ENCODE data around the gene CXCL10.

The CXCL10 gene

GRCh38 chr4:75989846-75990528, 33.3 kb downstream of the CXCL10 start:
- Histone ChIP-seq H3K4me1 (ENCODE audit: control insufficient read depth in 1 of 2, insufficient read depth in 2 of 2, low read length in 2 of 2) (peaks cover 6 to 17% of the 10 kb centered on the region in 2 donors), H3K27ac (ENCODE audit: low read length) (peak overlapping the region; percentile 77)

GRCh38 chr4:75985116-75985515, 38.2 kb downstream of the CXCL10 start:
- Histone ChIP-seq H3K36me3 (ENCODE audit: control insufficient read depth in 1 of 2, insufficient read depth in 2 of 2, low read length in 2 of 2) (peaks cover 13 to 14% of the 10 kb centered on the region in 2 donors), H3K4me1 (ENCODE audit: control insufficient read depth in 1 of 2, insufficient read depth in 2 of 2, low read length in 2 of 2) (peaks cover 6 to 13% of the 10 kb centered on the region in 2 donors), H3K9me3 (ENCODE audit: control insufficient read depth in 1 of 2, low read length in 2 of 2) (no peaks in the 10 kb centered on the region), H3K27me3 (ENCODE audit: low read depth, low read length) (no peaks in the 10 kb centered on the region), H3K4me3 (ENCODE audit: low read depth in 1 of 2, low read length in 2 of 2) (no peak overlapping the region), H3K27ac (ENCODE audit: low read length) (no peak overlapping the region)

More at GRCh38 chr4:75989846-75990528, 33.3 kb downstream of the CXCL10 start:
- H3K27me3 ChIP-seq (ENCODE audit: low read depth, low read length), result no peaks in the 10 kb centered on the region
- no peaks in the 10 kb centered on the region for H3K36me3 ChIP-seq (ENCODE audit: control insufficient read depth in 1 of 2, insufficient read depth in 2 of 2, low read length in 2 of 2)
- H3K9me3 ChIP-seq (ENCODE audit: control insufficient read depth in 1 of 2, low read length in 2 of 2), result no peaks in the 10 kb centered on the region
- H3K4me3 ChIP-seq (ENCODE audit: low read depth in 1 of 2, low read length in 2 of 2), result peak overlapping the region; percentile 87 to 95

GRCh38 chr4:75980576-75980975, 42.7 kb downstream of the CXCL10 start:
- no peaks in the 10 kb centered on the region for H3K27me3 ChIP-seq (ENCODE audit: low read depth, low read length)
- H3K36me3 ChIP-seq (ENCODE audit: control insufficient read depth in 1 of 2, insufficient read depth in 2 of 2, low read length in 2 of 2), result peaks cover 36 to 50% of the 10 kb centered on the region in 2 donors
- no peak overlapping the region for H3K4me3 ChIP-seq (ENCODE audit: low read depth in 1 of 2, low read length in 2 of 2)
- no peak overlapping the region for H3K27ac ChIP-seq (ENCODE audit: low read length)
- H3K4me1 ChIP-seq (ENCODE audit: control insufficient read depth in 1 of 2, insufficient read depth in 2 of 2, low read length in 2 of 2), result no peaks in the 10 kb centered on the region
- peaks cover 0 to 2% of the 10 kb centered on the region in 2 donors for H3K9me3 ChIP-seq (ENCODE audit: control insufficient read depth in 1 of 2, low read length in 2 of 2)

GRCh38 chr4:75976177-75976576, 47.1 kb downstream of the CXCL10 start:
- Histone ChIP-seq H3K4me3 (ENCODE audit: low read depth in 1 of 2, low read length in 2 of 2) (no peak overlapping the region), H3K36me3 (ENCODE audit: control insufficient read depth in 1 of 2, insufficient read depth in 2 of 2, low read length in 2 of 2) (peaks cover 61 to 81% of the 10 kb centered on the region in 2 donors), H3K9me3 (ENCODE audit: control insufficient read depth in 1 of 2, low read length in 2 of 2) (peaks cover 0 to 2% of the 10 kb centered on the region in 2 donors), H3K4me1 (ENCODE audit: control insufficient read depth in 1 of 2, insufficient read depth in 2 of 2, low read length in 2 of 2) (no peaks in the 10 kb centered on the region), H3K27ac (ENCODE audit: low read length) (no peak overlapping the region), H3K27me3 (ENCODE audit: low read depth, low read length) (no peaks in the 10 kb centered on the region)

- peaks cover 0 to 2% of the 10 kb centered on the region in 2 donors for H3K9me3 ChIP-seq (ENCODE audit: control insufficient read depth in 1 of 2, low read length in 2 of 2)
- H3K27me3 ChIP-seq (ENCODE audit: low read depth, low read length), result no peaks in the 10 kb centered on the region
- no peak overlapping the region for H3K4me3 ChIP-seq (ENCODE audit: low read depth in 1 of 2, low read length in 2 of 2)
- peaks cover 75 to 86% of the 10 kb centered on the region in 2 donors for H3K36me3 ChIP-seq (ENCODE audit: control insufficient read depth in 1 of 2, insufficient read depth in 2 of 2, low read length in 2 of 2)
- no peak overlapping the region for H3K27ac ChIP-seq (ENCODE audit: low read length)
- H3K4me1 ChIP-seq (ENCODE audit: control insufficient read depth in 1 of 2, insufficient read depth in 2 of 2, low read length in 2 of 2), result no peaks in the 10 kb centered on the region
Observed at GRCh38 chr4:75973766-75974165, 49.5 kb downstream of the CXCL10 start.
